OCI-LY7 (cell line): Measurements from ENCODE around the gene ZHX3.

Source experiments
- CTCF ChIP-seq: fragments of 200-600 bp; sonication (generic); conservative IDR thresholded peaks from 2 replicates; pipeline ENCODE4 v1.5.1; 2014; ENCODE audit warnings: mild to moderate bottlenecking, antibody characterized with exemption, low read length, moderate library complexity, mixed read lengths
- EZH2phosphoT487 ChIP-seq: fragments of 200-600 bp; sonication (generic); IDR thresholded peaks from 2 replicates; pipeline ENCODE4 v1.6.1; 2018; ENCODE audit warnings: low read depth, borderline replicate concordance, mild to moderate bottlenecking, mixed run types, antibody characterized with exemption, low read length, moderate library complexity, mixed read lengths

GRCh38 chr20:41152108-41152757 is 165.3 kb downstream of the ZHX3 start:
- TF ChIP-seq CTCF: no peak
- no peak for TF ChIP-seq EZH2phosphoT487
